Lower lobe of right lung (tissue), 2 donors: Measurements from ENCODE around the gene TMEM238. TPM values are rescaled to one million over a fixed set of nuclear protein-coding genes. Genes with fewer than 3 reads are reported as not detected.

ENCODE experiments used
- ATAC-seq, 2 donors: fragments of 200-7000 bp; cut with Tn5 transposase; one replicate each; pipeline ENCODE4 v1.9.1; 2020 to 2022; ENCODE audit warnings: mild to moderate bottlenecking in 2 of 2, moderate library complexity in 2 of 2
- DNase-seq: peaks from one replicate; pipeline ENCODE4 v3.0.0-alpha.2; 2020
- H3K27ac ChIP-seq: fragments of 200-600 bp; one replicate; pipeline ENCODE4 v1.8.0; 2022
- H3K27me3 ChIP-seq: fragments of 200-600 bp; one replicate; pipeline ENCODE4 v1.8.0; 2022; ENCODE audit warnings: low read depth
- H3K36me3 ChIP-seq: fragments of 200-600 bp; one replicate; pipeline ENCODE4 v1.8.0; 2022; ENCODE audit warnings: mild to moderate bottlenecking
- H3K4me1 ChIP-seq: fragments of 200-600 bp; one replicate; pipeline ENCODE4 v1.8.0; 2022
- H3K4me3 ChIP-seq: fragments of 200-600 bp; one replicate; pipeline ENCODE4 v1.8.0; 2022; ENCODE audit warnings: mild to moderate bottlenecking
- H3K9me3 ChIP-seq: fragments of 200-600 bp; one replicate; pipeline ENCODE4 v1.8.0; 2022
- CTCF ChIP-seq: fragments of 200-600 bp; IDR thresholded peaks from one replicate; pipeline ENCODE4 v1.8.0; 2022; ENCODE audit warnings: antibody characterized with exemption, mild to moderate bottlenecking
- intact Hi-C: fragments of 100-400 bp; cut with DNase I; formaldehyde crosslinking; loops from one replicate; pipeline ENCODE4 v1.11.0; 2022
- total RNA-seq: library from RNA; stranded (reverse); fragmentation: NEBNext Ultra II Directional; extraction: Animal tissue kit (Norgen Biotek cat#: 25700); gene quantifications from one replicate; pipeline ENCODE4 v1.2.1, GENCODE V29; 2021
- donor health status: DM: no; HTN: yes; CAD: no; lungs with severe emphysema.

The TMEM238 gene
- total RNA-seq, 1 donor from 2014 or later = 16.4 TPM

DNA sequence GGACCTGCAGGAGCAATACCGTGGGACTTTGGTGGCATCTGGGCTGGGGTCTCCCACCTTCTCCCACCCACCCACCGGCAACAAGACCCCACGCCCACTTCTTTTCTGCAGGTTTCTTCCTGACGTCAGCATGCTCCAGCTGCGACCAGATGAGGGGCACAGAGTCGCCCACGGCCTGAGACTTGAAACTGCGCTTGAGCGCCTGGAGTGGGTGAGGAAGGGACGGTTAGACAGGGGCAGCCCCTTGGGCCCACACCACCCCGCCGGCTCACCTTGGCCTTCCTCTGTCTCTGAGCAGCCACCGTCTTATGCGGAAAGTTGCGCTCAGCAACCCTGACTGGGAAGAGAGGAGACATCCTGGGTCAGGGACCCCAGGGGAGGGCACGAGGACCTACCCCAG lies 23.2 kb downstream of the TMEM238 start:
- Histone ChIP-seq H3K9me3 (no peaks in the 10 kb centered on the region), H3K4me3 (no peak overlapping the region), H3K27ac (no peak overlapping the region), H3K36me3 (no peaks in the 10 kb centered on the region), H3K4me1 (no peaks in the 10 kb centered on the region), H3K27me3 (peaks cover 4% of the 10 kb centered on the region)
- ATAC-seq (no peak), DNase-seq (no peak)
- intact Hi-C loops = no loop called here
- TF ChIP-seq CTCF = no peak

DNA sequence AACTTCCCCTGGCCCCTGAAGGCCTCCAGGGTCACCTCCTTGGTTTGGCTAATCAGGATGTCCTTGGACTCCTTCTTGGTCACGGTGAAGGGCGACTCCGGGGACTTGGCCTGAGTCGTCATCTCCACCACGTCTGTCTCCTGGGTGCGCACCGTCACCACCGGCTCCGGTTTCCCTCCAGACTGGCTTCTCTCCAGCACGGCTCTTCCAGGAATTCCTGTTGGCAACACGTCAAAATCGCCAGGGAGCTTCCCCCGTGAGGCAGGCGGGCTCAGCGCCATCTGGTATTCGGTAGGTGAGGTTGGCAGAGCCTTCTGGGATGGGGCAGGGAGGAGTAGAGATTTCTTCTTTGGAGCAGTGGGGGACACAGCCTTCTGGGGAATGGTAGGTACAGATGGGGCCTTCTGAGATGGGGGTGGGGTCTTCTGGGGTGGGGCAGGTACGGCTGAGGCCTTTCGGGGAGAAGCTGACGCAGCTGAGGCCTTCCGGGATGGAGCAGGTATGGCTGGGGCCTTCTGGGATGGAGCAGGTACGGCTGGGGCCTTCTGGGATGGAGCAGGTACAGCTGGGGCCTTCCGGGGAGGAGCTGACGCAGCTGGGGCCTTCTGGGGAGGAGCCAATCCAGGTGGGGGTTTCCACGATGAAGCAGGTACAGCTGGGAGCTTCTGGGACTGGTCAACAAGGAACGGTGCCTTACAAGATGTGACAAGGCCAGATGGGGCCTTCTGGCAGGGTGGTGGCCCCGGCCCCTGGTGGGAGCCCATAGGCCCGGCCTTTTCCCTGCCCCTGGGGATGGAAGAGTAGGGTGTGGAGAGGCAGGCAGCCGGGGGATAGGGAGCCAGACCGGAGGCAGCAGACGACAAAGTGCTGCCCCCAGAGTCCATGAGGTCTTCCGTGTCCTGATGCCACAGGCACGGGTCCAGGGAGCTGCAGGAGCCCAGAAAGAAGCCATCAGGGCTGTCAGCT lies 24.9 kb downstream of the TMEM238 start:
- DNase-seq = no peak
- peaks cover 20% of the 10 kb centered on the region for H3K27me3 ChIP-seq

GRCh38 chr19:55358493-55358892 lies 25.6 kb downstream of the TMEM238 start:
- DNase-seq (no peak), ATAC-seq (no peak)
- Histone ChIP-seq H3K27me3 (peaks cover 26% of the 10 kb centered on the region), H3K4me1 (peaks cover 3% of the 10 kb centered on the region), H3K36me3 (no peaks in the 10 kb centered on the region), H3K4me3 (no peak overlapping the region), H3K9me3 (no peaks in the 10 kb centered on the region), H3K27ac (no peak overlapping the region)
- TF ChIP-seq CTCF = no peak
- intact Hi-C loops = no loop called here

More for the DNA sequence above, 24.9 kb downstream of the TMEM238 start:
- ATAC-seq = no peak
- H3K27ac ChIP-seq = no peak overlapping the region
- H3K4me3 ChIP-seq = no peak overlapping the region
- intact Hi-C loops = no loop called here
- no peaks in the 10 kb centered on the region for H3K36me3 ChIP-seq
- no peaks in the 10 kb centered on the region for H3K9me3 ChIP-seq
- H3K4me1 ChIP-seq = no peaks in the 10 kb centered on the region
- no peak for TF ChIP-seq CTCF

DNA sequence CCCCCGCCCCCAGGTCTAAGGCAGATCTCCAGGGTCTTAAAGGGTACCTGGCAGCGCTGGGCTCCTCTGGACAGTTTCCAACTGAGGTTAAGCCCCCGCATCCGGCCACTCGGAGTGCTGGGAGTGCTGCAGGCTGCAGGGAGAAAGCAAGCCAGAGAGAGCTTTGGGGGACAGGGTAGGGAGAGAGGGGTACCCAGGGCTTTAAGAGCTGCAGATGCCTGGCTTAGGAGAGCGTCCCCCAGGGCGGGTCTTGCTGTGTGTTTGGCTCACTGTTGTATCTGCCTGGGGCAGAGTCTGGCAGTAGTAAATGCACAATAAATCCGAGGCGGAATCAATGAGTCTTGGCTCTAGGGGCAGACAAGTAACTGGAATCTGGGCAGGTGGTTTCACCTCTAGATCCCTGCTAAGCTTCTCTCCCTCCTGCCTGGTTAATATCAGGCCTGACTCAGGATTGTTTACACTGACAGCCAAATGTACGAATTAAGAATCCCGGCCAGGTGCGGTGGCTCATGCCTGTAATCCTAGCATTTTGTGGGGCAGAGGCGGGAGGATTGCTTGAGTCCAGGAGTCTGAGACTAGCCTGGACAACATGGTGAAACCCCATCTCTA lies 28.8 kb downstream of the TMEM238 start:
- ATAC-seq (no peak), DNase-seq (no peak)
- intact Hi-C loops = no loop called here
- no peaks in the 10 kb centered on the region for H3K36me3 ChIP-seq
- H3K9me3 ChIP-seq = no peaks in the 10 kb centered on the region
- H3K4me3 ChIP-seq = no peak overlapping the region
- no peak overlapping the region for H3K27ac ChIP-seq
- peaks cover 58% of the 10 kb centered on the region for H3K27me3 ChIP-seq
- TF ChIP-seq CTCF = no peak
- peaks cover 8% of the 10 kb centered on the region for H3K4me1 ChIP-seq

DNA sequence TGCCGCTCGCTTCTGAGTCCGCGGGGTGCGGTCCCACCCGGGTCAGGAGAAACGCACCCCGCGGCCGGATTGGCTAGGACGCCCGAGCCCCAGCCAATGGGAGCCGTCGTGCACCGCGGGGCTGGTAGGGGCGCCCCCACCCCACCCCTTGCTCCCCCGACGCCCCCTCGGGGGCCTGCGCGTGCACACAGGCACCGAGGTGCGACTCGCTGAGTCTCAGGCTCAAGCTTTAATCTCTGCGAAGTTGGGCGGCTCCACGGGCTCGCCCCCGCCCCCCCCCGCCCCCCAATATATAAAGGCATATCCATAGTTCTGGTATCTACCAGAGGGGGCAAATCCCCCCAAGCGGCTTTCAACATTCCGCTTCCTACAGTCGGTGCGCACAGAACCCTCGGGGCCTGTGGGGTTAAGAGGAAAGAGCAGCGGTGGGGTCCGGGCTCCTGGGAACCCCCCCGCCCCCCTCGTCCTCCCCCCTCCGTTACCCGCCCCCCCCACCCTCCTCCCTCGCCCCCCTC lies 29.3 kb downstream of the TMEM238 start, which contains the start of gene COX6B2:
Gene COX6B2, minus strand, starts transcription at position 22 of the 515 bp plus-strand sequence. CDS start 198 bp downstream, outside the sequence.
- Histone ChIP-seq H3K27me3 (peaks cover 61% of the 10 kb centered on the region), H3K27ac (no peak within 1 kb of the TSS), H3K4me1 (peaks cover 8% of the 10 kb centered on the region), H3K9me3 (no peaks in the 10 kb centered on the region), H3K36me3 (no peaks in the 10 kb centered on the region), H3K4me3 (peak within 1 kb of the TSS; percentile 53)
- ATAC-seq (no peak), DNase-seq (peak; percentile 45)
- TF ChIP-seq CTCF = no peak
- intact Hi-C loops = no loop called here
